ENCODE results near the gene FBXL3.
A peak's percentile ranks its signal among the peaks of the same experiment; 100 is the strongest.

FBXL3 gene

GRCh38 chr13:76983676-76984075, 43.3 kb downstream of the FBXL3 start:
- Mint-ChIP-seq H3K36me3 (no peaks in the 10 kb centered on the region), H3K4me3 (no peak overlapping the region), H3K27ac (no peak overlapping the region), H3K27me3 (peaks cover 11% of the 10 kb centered on the region), H3K4me1 (peaks cover 2% of the 10 kb centered on the region), H3K9me3 (no peaks in the 10 kb centered on the region)
- no peak for DNase-seq (ENCODE audit: low spot score in 2 of 2)
- ATAC-seq (ENCODE audit: low read depth) = no peak

GRCh38 chr13:76982061-76982460, 44.9 kb downstream of the FBXL3 start:
- Mint-ChIP-seq H3K27ac (no peak overlapping the region), H3K9me3 (no peaks in the 10 kb centered on the region), H3K4me3 (no peak overlapping the region), H3K27me3 (peaks cover 12% of the 10 kb centered on the region), H3K4me1 (peaks cover 2% of the 10 kb centered on the region), H3K36me3 (no peaks in the 10 kb centered on the region)
- DNase-seq (ENCODE audit: low spot score in 2 of 2) (no peak), ATAC-seq (ENCODE audit: low read depth) (no peak)

GRCh38 chr13:76980075-76980718, 46.8 kb downstream of the FBXL3 start:
- DNase-seq (ENCODE audit: low spot score in 2 of 2) (peak; percentile 87 to 96), ATAC-seq (ENCODE audit: low read depth) (peak; percentile 100)
- Mint-ChIP-seq H3K36me3 (no peaks in the 10 kb centered on the region), H3K4me3 (peak overlapping the region; percentile 68), H3K4me1 (peaks cover 2% of the 10 kb centered on the region), H3K9me3 (no peaks in the 10 kb centered on the region), H3K27me3 (peaks cover 10% of the 10 kb centered on the region), H3K27ac (no peak overlapping the region)

GRCh38 chr13:76976929-76977328, 50.0 kb downstream of the FBXL3 start:
- H3K4me1 Mint-ChIP-seq = peaks cover 5% of the 10 kb centered on the region
- peaks cover 13% of the 10 kb centered on the region for H3K27me3 Mint-ChIP-seq
- no peak for ATAC-seq (ENCODE audit: low read depth)
- no peak overlapping the region for H3K4me3 Mint-ChIP-seq
- H3K27ac Mint-ChIP-seq = no peak overlapping the region
- H3K36me3 Mint-ChIP-seq = no peaks in the 10 kb centered on the region
- H3K9me3 Mint-ChIP-seq = no peaks in the 10 kb centered on the region
- no peak for DNase-seq (ENCODE audit: low spot score in 2 of 2)

- Mint-ChIP-seq H3K36me3 (no peaks in the 10 kb centered on the region), H3K4me3 (no peak overlapping the region), H3K4me1 (peaks cover 5% of the 10 kb centered on the region), H3K9me3 (no peaks in the 10 kb centered on the region), H3K27ac (no peak overlapping the region), H3K27me3 (peaks cover 13% of the 10 kb centered on the region)
- ATAC-seq (ENCODE audit: low read depth) (no peak), DNase-seq (ENCODE audit: low spot score in 2 of 2) (no peak)
Measured at GRCh38 chr13:76976490-76976889, 50.5 kb downstream of the FBXL3 start.

GRCh38 chr13:76975863-76976262, 51.1 kb downstream of the FBXL3 start:
- ATAC-seq (ENCODE audit: low read depth) = no peak
- peaks cover 13% of the 10 kb centered on the region for H3K27me3 Mint-ChIP-seq
- no peaks in the 10 kb centered on the region for H3K36me3 Mint-ChIP-seq
- no peak for DNase-seq (ENCODE audit: low spot score in 2 of 2)
- H3K27ac Mint-ChIP-seq = no peak overlapping the region
- peaks cover 5% of the 10 kb centered on the region for H3K4me1 Mint-ChIP-seq
- H3K4me3 Mint-ChIP-seq = no peak overlapping the region
- H3K9me3 Mint-ChIP-seq = no peaks in the 10 kb centered on the region

GRCh38 chr13:76974618-76974975, 52.4 kb downstream of the FBXL3 start:
- DNase-seq (ENCODE audit: low spot score in 2 of 2) = no peak
- Mint-ChIP-seq H3K27ac (no peak overlapping the region), H3K27me3 (peaks cover 16% of the 10 kb centered on the region), H3K9me3 (no peaks in the 10 kb centered on the region), H3K4me3 (no peak overlapping the region), H3K36me3 (no peaks in the 10 kb centered on the region), H3K4me1 (peaks cover 3% of the 10 kb centered on the region)
- ATAC-seq (ENCODE audit: low read depth) = no peak

- ATAC-seq (ENCODE audit: low read depth) = no peak
- H3K4me1 Mint-ChIP-seq = peaks cover 3% of the 10 kb centered on the region
- H3K9me3 Mint-ChIP-seq = no peaks in the 10 kb centered on the region
- no peak overlapping the region for H3K4me3 Mint-ChIP-seq
- no peaks in the 10 kb centered on the region for H3K36me3 Mint-ChIP-seq
- no peak for DNase-seq (ENCODE audit: low spot score in 2 of 2)
- no peak overlapping the region for H3K27ac Mint-ChIP-seq
- peaks cover 18% of the 10 kb centered on the region for H3K27me3 Mint-ChIP-seq
Measured at GRCh38 chr13:76973920-76974617, 52.9 kb downstream of the FBXL3 start.

- Mint-ChIP-seq H3K27ac (no peak overlapping the region), H3K36me3 (no peaks in the 10 kb centered on the region), H3K4me3 (no peak overlapping the region), H3K27me3 (peaks cover 18% of the 10 kb centered on the region), H3K9me3 (no peaks in the 10 kb centered on the region), H3K4me1 (peaks cover 3% of the 10 kb centered on the region)
- ATAC-seq (ENCODE audit: low read depth) (no peak), DNase-seq (ENCODE audit: low spot score in 2 of 2) (no peak)
Measured at GRCh38 chr13:76971851-76972829, 54.8 kb downstream of the FBXL3 start.

- no peaks in the 10 kb centered on the region for H3K9me3 Mint-ChIP-seq
- DNase-seq (ENCODE audit: low spot score in 2 of 2) = no peak
- H3K27me3 Mint-ChIP-seq = peaks cover 22% of the 10 kb centered on the region
- peaks cover 3% of the 10 kb centered on the region for H3K4me1 Mint-ChIP-seq
- H3K27ac Mint-ChIP-seq = no peak overlapping the region
- H3K4me3 Mint-ChIP-seq = no peak overlapping the region
- no peak for ATAC-seq (ENCODE audit: low read depth)
- no peaks in the 10 kb centered on the region for H3K36me3 Mint-ChIP-seq
Measured at GRCh38 chr13:76971215-76971614, 55.7 kb downstream of the FBXL3 start.

GRCh38 chr13:76969488-76970365, 57.2 kb downstream of the FBXL3 start:
- no peak for DNase-seq (ENCODE audit: low spot score in 2 of 2)
- H3K4me3 Mint-ChIP-seq = no peak overlapping the region
- H3K4me1 Mint-ChIP-seq = peaks cover 3% of the 10 kb centered on the region
- no peak overlapping the region for H3K27ac Mint-ChIP-seq
- peaks cover 22% of the 10 kb centered on the region for H3K27me3 Mint-ChIP-seq
- no peaks in the 10 kb centered on the region for H3K9me3 Mint-ChIP-seq
- H3K36me3 Mint-ChIP-seq = no peaks in the 10 kb centered on the region
- ATAC-seq (ENCODE audit: low read depth) = no peak

GRCh38 chr13:76968041-76968440, 58.9 kb downstream of the FBXL3 start:
- ATAC-seq (ENCODE audit: low read depth) = no peak
- Mint-ChIP-seq H3K36me3 (no peaks in the 10 kb centered on the region), H3K9me3 (no peaks in the 10 kb centered on the region), H3K4me3 (no peak overlapping the region), H3K4me1 (peaks cover 3% of the 10 kb centered on the region), H3K27ac (no peak overlapping the region), H3K27me3 (peaks cover 24% of the 10 kb centered on the region)
- no peak for DNase-seq (ENCODE audit: low spot score in 2 of 2)

- no peak for ATAC-seq (ENCODE audit: low read depth)
- Mint-ChIP-seq H3K4me1 (no peaks in the 10 kb centered on the region), H3K36me3 (no peaks in the 10 kb centered on the region), H3K27ac (no peak overlapping the region), H3K9me3 (no peaks in the 10 kb centered on the region), H3K4me3 (no peak overlapping the region), H3K27me3 (peaks cover 20% of the 10 kb centered on the region)
- no peak for DNase-seq (ENCODE audit: low spot score in 2 of 2)
Measured at GRCh38 chr13:76967031-76967430, 59.9 kb downstream of the FBXL3 start.

Data from memory B cell (primary cell).